AG04449 (cell line): ENCODE measurements around the gene CEACAM21.

Experiments
- CTCF ChIA-PET: fragments of 350-600 bp; formaldehyde crosslinking; extraction: SDS; loops from one replicate; lab custom pipeline; 2021; ENCODE audit warnings: antibody characterized with exemption; lab: Yijun Ruan, JAX
- POLR2A ChIA-PET: fragments of 400-600, 350-600 bp; formaldehyde crosslinking; extraction: SDS; loops from one replicate; lab custom pipeline; 2020; ENCODE audit warnings: antibody characterized with exemption, inconsistent platforms; lab: Yijun Ruan, JAX
- DNase-seq: peaks from one replicate; pipeline ENCODE4 v3.0.0-alpha.2; 2010; ENCODE audit warnings: low read depth, low spot score
- H3K4me3 ChIP-seq: 2 replicates; pipeline ENCODE4 v1.5.1; 2011; ENCODE audit warnings: low read depth, mild to moderate bottlenecking, control low read depth, low read length
- CTCF ChIP-seq: IDR thresholded peaks from one replicate; pipeline ENCODE4 v1.5.1; 2011; ENCODE audit warnings: mild to moderate bottlenecking, moderate library complexity, low read length, control low read depth, inconsistent platforms; ENCODE audit not compliant: insufficient read depth; ENCODE audit errors: missing control alignments

The CEACAM21 gene

DNA sequence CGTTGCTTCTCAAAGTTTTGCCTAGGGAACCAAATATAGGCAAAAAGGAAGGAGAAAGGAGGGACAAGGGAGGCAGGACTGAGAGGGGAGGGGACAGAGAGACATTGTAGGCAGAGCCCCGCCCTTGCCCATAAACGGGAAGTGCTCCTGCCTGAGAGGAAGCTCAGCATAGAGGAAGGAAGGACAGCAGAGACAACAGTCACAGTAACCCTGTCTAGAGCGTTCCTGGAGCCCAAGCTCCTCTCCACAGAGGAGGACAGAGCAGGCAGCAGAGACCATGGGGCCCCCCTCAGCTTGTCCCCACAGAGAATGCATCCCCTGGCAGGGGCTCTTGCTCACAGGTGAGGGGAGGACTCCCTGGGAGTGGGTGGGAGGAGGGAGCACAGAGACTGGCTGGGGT, at the start of gene CEACAM21:
TSS of gene CEACAM21 (plus strand) at position 169 of the 400 bp plus-strand sequence. CDS start at position 278, 109 bp downstream.
- DNase-seq: no peak
- ChIA-PET CTCF (interaction anchor here (13.9 kb wide), 1 partner anchor 127 kb away, joined by 255 read pairs; no protein-coding TSS in a partner anchor), POLR2A (no interaction called here)
- no peak for TF ChIP-seq CTCF
- no peak within 1 kb of the TSS for H3K4me3 ChIP-seq

DNA sequence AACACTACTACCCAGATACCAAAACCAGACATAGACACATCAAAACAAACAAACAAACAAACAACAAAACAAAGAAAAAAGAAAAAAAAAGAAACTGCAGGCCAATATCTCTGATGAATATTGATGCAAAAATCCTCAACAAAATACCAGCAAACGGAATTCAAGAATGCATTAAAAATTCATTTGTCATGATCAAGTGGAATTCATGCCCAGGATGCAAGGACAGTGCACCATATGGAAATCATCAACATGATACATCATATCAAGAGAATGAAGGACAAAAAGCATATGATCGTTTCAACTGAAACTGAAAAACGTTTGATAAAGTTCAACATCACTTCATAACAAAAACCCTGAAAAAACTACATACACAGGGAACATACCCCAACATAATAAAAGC, 48.9 kb upstream of the CEACAM21 start:
- ChIA-PET CTCF (no interaction called here), POLR2A (no interaction called here)
- DNase-seq: no peak
- TF ChIP-seq CTCF: no peak
- no peak overlapping the region for H3K4me3 ChIP-seq

- DNase-seq: no peak
- TF ChIP-seq CTCF: no peak
- ChIA-PET POLR2A (no interaction called here), CTCF (interaction anchor here (1.4 kb wide), 1 partner anchor 10 kb away, joined by 10 read pairs; no protein-coding TSS in a partner anchor)
- H3K4me3 ChIP-seq: no peak overlapping the region
These were observed 47.9 kb upstream of the CEACAM21 start for GRCh38 chr19:41528106-41528505.

DNA sequence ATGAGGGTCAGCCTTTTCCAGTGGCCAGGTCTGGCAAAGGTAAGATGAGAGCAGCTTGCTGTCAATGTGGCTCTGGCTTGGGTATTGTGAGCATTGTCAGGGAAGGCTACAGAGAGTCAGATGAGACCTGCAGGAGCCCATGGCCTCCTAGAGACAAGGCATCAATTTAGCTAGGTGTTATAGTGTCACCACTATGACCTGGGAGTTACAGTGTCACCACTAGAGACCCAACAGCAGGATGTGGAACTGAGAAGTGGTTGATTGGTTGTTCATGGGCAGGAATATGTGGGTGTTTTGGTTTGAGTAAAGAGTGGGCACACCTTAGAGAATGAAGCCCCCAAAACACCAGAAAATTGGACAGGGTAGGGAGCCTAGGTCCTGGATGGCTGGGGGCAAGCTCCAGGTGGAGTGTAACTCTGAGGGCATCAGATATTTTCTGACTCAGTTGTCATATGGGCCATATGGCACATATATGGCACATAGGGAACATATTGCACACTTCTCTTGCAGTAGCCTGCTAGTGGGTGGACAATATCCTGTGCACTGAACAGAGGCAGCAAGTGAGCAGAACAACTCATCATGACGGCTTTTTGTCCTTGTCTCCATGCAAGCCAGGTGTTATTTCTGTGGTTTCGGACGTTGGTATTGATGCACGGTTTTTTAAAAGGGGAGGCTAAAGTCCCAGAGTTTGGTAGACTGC, 46.3 kb upstream of the CEACAM21 start:
- ChIA-PET CTCF (no interaction called here), POLR2A (no interaction called here)
- H3K4me3 ChIP-seq: no peak overlapping the region
- no peak for TF ChIP-seq CTCF
- no peak for DNase-seq

DNA sequence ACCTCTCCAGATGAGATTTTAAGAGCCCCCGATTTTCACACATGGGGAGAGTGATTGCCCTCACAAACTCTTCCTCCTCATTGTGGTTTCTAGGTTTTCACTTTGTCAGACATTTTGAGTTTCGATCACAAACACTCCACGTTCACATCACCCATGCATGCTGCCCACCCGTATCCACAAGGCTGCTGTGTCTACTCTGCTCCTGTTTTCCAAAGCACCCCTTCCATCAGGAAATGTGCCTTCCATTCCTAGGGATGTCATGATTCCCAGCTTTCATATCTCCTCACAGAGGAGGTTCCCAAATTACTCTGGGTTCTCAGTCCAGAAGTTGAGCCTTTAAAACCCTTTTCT, 45.8 kb upstream of the CEACAM21 start:
- no peak for DNase-seq
- ChIA-PET POLR2A (no interaction called here), CTCF (interaction anchor here (6.0 kb wide), 1 partner anchor 81 kb away, joined by 43 read pairs; no protein-coding TSS in a partner anchor)
- no peak overlapping the region for H3K4me3 ChIP-seq
- TF ChIP-seq CTCF: no peak

DNA sequence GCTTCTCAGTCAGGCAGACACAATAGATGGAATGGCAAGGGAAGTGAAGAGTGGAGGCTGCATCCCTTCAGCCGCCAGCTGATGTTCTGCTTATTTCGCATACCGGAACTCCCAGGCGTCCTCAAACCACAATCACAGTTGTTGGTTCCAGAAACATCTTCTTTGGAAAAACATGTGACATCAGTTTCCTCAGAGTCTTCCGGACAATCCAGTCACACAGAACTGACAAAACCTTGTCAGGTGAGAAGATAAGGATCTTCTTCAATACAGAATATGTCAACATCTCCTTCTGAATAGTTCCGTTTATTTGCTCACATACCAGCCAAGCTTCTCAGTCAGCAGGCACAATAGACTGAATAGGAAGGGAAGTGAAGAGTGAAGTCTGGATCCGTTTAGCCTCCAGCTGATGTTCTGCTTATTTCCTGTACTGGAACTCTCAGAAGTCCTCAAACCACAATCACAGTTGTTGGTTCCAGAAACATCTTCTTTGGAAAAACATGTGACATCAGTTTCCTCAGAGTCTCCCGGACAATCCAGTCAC, 45.1 kb upstream of the CEACAM21 start:
- CTCF ChIA-PET: interaction anchor here (1.5 to 6.0 kb wide), 2 partner anchors 75 to 82 kb away, joined by 4 to 43 read pairs; no protein-coding TSS in a partner anchor
- POLR2A ChIA-PET: no interaction called here
- DNase-seq: no peak
- no peak overlapping the region for H3K4me3 ChIP-seq
- TF ChIP-seq CTCF: no peak
